BJ (cell line): ENCODE measurements around the gene IFT22. TPM values are rescaled to one million over a fixed set of nuclear protein-coding genes. Genes with fewer than 3 reads are reported as not detected.
"Not testable (repeated sequence)": the region's sequence is repeated elsewhere in the genome, so short reads cannot be mapped to it uniquely, and the experiment has no call there.

ENCODE experiments used
- CTCF ChIA-PET: fragments of 350-600 bp; formaldehyde crosslinking; extraction: SDS; loops from one replicate; lab custom pipeline; 2021; ENCODE audit warnings: antibody characterized with exemption, inconsistent platforms; lab: Yijun Ruan, JAX
- POLR2A ChIA-PET: fragments of 300-600 bp; sonication (Branson Sonifier 250); formaldehyde crosslinking; extraction: SDS; loops from one replicate; lab custom pipeline; 2021; ENCODE audit warnings: antibody characterized with exemption; lab: Charles Lee
- DNase-seq: peaks from one replicate; pipeline ENCODE4 v3.0.0-alpha.2; 2011; ENCODE audit warnings: low read depth
- H3K27me3 ChIP-seq: 2 replicates; pipeline ENCODE4 v1.6.0; 2011; ENCODE audit warnings: low read length; ENCODE audit not compliant: control insufficient read depth, insufficient read depth
- H3K36me3 ChIP-seq: 2 replicates; pipeline ENCODE4 v1.5.1; 2011; ENCODE audit warnings: low read length; ENCODE audit not compliant: control insufficient read depth, insufficient read depth
- H3K4me3 ChIP-seq: 2 replicates; pipeline ENCODE4 v1.5.1; 2011; ENCODE audit warnings: low read depth, mild to moderate bottlenecking, control low read depth, low read length
- CTCF ChIP-seq: IDR thresholded peaks from 2 replicates; pipeline ENCODE4 v1.5.1; 2011; ENCODE audit warnings: low read depth, mild to moderate bottlenecking, control low read depth, inconsistent platforms, low read length, moderate library complexity; ENCODE audit not compliant: insufficient read depth
- polyA plus RNA-seq: library from polyadenylated mRNA; depleted of rRNA; stranded (reverse); fragments of >200 nt; gene quantifications from 2 replicates; pipeline ENCODE4 v1.2.3, GENCODE V29; 2011; rRNA removed
- small RNA-seq: library from RNA; depleted of rRNA; stranded (forward); fragments of <200 nt; gene quantifications from one replicate; pipeline ENCODE3, GENCODE V24; 2012; ENCODE audit warnings: low replicate concordance, low read depth; ENCODE audit not compliant: insufficient read length

IFT22 gene
- polyA plus RNA-seq, 1 experiment, result 59.0 TPM

DNA sequence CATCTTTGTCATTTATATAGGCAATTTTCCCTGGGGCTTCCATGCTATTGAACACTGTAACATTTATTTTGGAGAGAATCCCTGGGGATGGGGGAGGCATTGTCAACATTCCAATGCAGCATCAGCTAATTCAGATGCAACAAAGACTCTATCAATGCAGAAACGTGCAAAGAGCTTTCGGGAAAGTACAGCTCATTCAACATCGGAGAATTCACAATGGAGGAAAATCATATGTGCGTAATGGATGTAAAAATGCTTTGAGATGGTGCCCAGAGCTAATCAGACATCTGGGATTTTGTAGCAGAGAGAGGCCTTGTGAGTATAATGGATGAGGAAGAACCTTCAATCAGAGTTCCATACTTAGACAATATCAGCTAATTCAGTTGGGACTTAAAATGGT, 48.4 kb downstream of the IFT22 start:
- no peak overlapping the region for H3K4me3 ChIP-seq
- H3K36me3 ChIP-seq, result no peaks in the 10 kb centered on the region
- TF ChIP-seq CTCF, result no peak
- DNase-seq, result no peak
- ChIA-PET CTCF (interaction anchor here (1.2 to 2.3 kb wide), 2 partner anchors 10 to 29 kb away, joined by 3 to 12 read pairs; no protein-coding TSS in a partner anchor), POLR2A (no interaction called here)
- H3K27me3 ChIP-seq, result peaks cover 6% of the 10 kb centered on the region; the same call in 1 of the 2 replicates

DNA sequence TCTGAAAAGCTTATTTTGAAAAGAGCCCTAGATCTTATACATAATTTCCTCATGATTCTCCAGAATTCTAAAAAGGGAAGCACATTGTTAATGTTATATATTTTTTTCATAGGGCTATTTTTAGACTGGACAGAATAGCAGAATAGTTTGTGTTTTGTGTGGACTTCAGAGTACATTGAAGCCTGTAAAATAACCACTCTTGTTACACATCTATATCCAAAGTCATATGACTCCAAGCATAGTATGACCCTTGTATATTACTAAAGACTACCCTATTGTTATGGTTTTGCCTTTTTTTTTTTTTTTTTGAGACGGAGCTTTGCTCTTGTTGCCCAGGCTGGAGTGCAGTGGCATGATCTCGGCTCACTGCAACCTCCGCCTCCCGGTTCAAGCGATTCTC, 50.6 kb downstream of the IFT22 start:
- CTCF ChIA-PET, result interaction anchor here (1.1 kb wide), 1 partner anchor 12 kb away, joined by 3 read pairs; no protein-coding TSS in a partner anchor

DNA sequence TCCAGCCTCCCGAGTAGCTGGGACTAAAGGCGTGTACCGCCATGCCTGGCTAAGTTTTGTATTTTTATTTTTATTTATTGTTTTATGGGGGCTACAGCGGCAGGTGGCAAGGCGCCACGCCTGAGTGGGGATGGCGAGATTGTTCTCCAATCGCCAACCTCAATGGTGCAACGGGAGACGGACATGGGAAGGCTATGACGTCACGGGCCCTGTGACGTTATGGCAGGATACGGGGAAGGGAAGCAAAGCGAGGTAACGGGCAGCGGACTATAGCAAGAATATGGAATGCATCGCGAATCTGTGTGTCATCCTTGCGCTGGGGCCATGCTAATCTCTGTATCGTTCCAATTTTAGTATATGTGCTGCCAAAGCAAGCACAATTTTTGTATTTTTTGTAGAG, 51.9 kb downstream of the IFT22 start:
- TF ChIP-seq CTCF, result no peak
- ChIA-PET CTCF (interaction anchor here (1.1 kb wide), 1 partner anchor 13 kb away, joined by 3 read pairs; no protein-coding TSS in a partner anchor), POLR2A (no interaction called here)
- no peak for DNase-seq
- peaks cover 3% of the 10 kb centered on the region; the same call in 1 of the 2 replicates for H3K27me3 ChIP-seq
- H3K36me3 ChIP-seq, result no peaks in the 10 kb centered on the region
- no peak overlapping the region for H3K4me3 ChIP-seq

More for the DNA sequence above, 50.6 kb downstream of the IFT22 start:
- TF ChIP-seq CTCF, result no peak
- DNase-seq, result no peak
- no peak overlapping the region for H3K4me3 ChIP-seq
- H3K27me3 ChIP-seq, result peaks cover 3% of the 10 kb centered on the region; the same call in 1 of the 2 replicates
- no peaks in the 10 kb centered on the region for H3K36me3 ChIP-seq
- POLR2A ChIA-PET, result no interaction called here

GRCh38 chr7:101265622-101266516, 55.7 kb downstream of the IFT22 start:
- DNase-seq, result no peak
- TF ChIP-seq CTCF, result no peak
- Histone ChIP-seq H3K36me3 (no peaks in the 10 kb centered on the region), H3K27me3 (peaks cover 2% of the 10 kb centered on the region; the same call in 1 of the 2 replicates), H3K4me3 (no peak overlapping the region)
- ChIA-PET POLR2A (no interaction called here), CTCF (interaction anchor here (0.7 to 2.5 kb wide), 6 partner anchors 8 to 463 kb away, joined by 3 to 12 read pairs (median 4); no protein-coding TSS in a partner anchor)

DNA sequence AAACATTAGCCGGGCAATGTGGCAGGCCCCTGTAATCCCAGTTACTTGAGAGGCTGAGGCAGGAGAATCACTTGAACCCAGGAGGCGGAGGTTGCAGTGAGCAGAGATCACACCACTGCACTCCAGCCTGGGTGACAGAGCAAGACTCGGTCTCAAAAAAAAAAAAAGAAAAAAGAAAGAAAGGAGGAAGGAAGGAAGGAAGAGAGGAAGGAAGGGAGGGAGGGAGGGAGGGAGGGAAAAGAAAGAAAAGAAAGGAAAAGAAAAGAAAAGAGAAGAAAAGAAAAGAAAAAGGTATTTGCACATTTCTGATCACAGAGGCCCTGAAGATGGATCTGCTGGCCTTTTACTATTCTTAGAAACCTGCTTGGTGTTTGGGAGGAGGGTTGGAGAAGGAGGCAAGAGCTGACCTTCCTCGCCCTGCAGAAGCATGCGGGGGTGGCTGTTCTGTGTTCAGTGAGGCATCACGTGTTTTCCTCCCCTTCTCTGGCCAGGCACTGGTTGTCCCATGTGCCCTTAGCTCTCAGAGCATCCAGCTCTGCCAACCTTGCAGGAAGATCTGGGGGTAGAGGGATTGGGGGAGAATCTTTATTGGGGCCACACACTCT, 57.4 kb downstream of the IFT22 start:
- CTCF ChIA-PET, result interaction anchor here (0.6 to 1.3 kb wide), 2 partner anchors 19 to 26 kb away, joined by 3 to 6 read pairs; no protein-coding TSS in a partner anchor
- POLR2A ChIA-PET, H3K4me3 ChIP-seq, H3K27me3 ChIP-seq, DNase-seq, H3K36me3 ChIP-seq: not testable (repeated sequence)

Small RNAs within 50 kb of the gene (small RNA-seq; reads per million reads assigned to genes)
- not detected for gene RNU6-1104P

Other genes starting within 250 kb of the IFT22 start
- gene TRIM56, start 236.3 kb downstream of the IFT22 start, polyA plus RNA-seq, result 3.2 and 4.9 TPM in 2 replicates
- 1,118 and 1,433 TPM in 2 replicates for gene SERPINE1, start 194.7 kb downstream of the IFT22 start, polyA plus RNA-seq
- 186 and 270 TPM in 2 replicates for gene AP1S1, start 167.3 kb downstream of the IFT22 start, polyA plus RNA-seq
- 0.04 TPM in 1 of 2 replicates, not detected in the other for gene VGF, start 156.2 kb downstream of the IFT22 start, polyA plus RNA-seq
- 0.02 TPM in 1 of 2 replicates, not detected in the other for gene NAT16, start 141.5 kb downstream of the IFT22 start, polyA plus RNA-seq
- gene MOGAT3, start 120.8 kb downstream of the IFT22 start, polyA plus RNA-seq, result not detected in 2 replicates
- 90.9 and 187 TPM in 2 replicates for gene PLOD3, start 104.2 kb downstream of the IFT22 start, polyA plus RNA-seq
- gene ZNHIT1, start 103.6 kb downstream of the IFT22 start, polyA plus RNA-seq, result 49.2 and 53.0 TPM in 2 replicates
- gene CLDN15, start 84.0 kb downstream of the IFT22 start, polyA plus RNA-seq, result 2.7 and 3.7 TPM in 2 replicates
- gene FIS1, start 76.7 kb downstream of the IFT22 start, polyA plus RNA-seq, result 276 and 329 TPM in 2 replicates
- gene COL26A1, start 41.1 kb upstream of the IFT22 start, polyA plus RNA-seq, result 0.29 and 0.48 TPM in 2 replicates